Measurements from ENCODE around the gene ISCA2.
"Not testable (repeated sequence)": the region's sequence is repeated elsewhere in the genome, so short reads cannot be mapped to it uniquely, and the experiment has no call there.

ISCA2 gene

GRCh38 chr14:74493343-74494261, at the start of gene ISCA2:
ISCA2 (plus strand) TSS chr14:74493765; CDS start chr14:74493775, 10 bp downstream.
- Histone ChIP-seq H3K4me3 (replicated peaks; ENCODE audit: low read depth, low read length) (peak within 1 kb of the TSS; percentile 84), H3K27me3 (replicated peaks; ENCODE audit: control insufficient read depth, insufficient read depth, low read length) (no peaks in the 10 kb centered on the region), H3K36me3 (ENCODE audit: control insufficient read depth, insufficient read depth, low read length) (no peaks in the 10 kb centered on the region)
- TF ChIP-seq, protein P1, sequence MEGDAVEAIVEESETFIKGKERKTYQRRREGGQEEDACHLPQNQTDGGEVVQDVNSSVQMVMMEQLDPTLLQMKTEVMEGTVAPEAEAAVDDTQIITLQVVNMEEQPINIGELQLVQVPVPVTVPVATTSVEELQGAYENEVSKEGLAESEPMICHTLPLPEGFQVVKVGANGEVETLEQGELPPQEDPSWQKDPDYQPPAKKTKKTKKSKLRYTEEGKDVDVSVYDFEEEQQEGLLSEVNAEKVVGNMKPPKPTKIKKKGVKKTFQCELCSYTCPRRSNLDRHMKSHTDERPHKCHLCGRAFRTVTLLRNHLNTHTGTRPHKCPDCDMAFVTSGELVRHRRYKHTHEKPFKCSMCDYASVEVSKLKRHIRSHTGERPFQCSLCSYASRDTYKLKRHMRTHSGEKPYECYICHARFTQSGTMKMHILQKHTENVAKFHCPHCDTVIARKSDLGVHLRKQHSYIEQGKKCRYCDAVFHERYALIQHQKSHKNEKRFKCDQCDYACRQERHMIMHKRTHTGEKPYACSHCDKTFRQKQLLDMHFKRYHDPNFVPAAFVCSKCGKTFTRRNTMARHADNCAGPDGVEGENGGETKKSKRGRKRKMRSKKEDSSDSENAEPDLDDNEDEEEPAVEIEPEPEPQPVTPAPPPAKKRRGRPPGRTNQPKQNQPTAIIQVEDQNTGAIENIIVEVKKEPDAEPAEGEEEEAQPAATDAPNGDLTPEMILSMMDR (IDR thresholded peaks at IDR 0.05; ENCODE audit: insufficient read depth, low read length, poor library complexity, severe bottlenecking), result no peak
- DNase-seq (ENCODE audit: extremely low read depth, insufficient read length), result peak; percentile 99

- Histone ChIP-seq H3K4me3 (replicated peaks; ENCODE audit: low read depth, low read length) (no peak overlapping the region), H3K36me3 (ENCODE audit: control insufficient read depth, insufficient read depth, low read length) (no peaks in the 10 kb centered on the region), H3K27me3 (replicated peaks; ENCODE audit: control insufficient read depth, insufficient read depth, low read length) (no peaks in the 10 kb centered on the region; the same call in 1 of the 2 replicates)
- DNase-seq (ENCODE audit: extremely low read depth, insufficient read length), result no peak
- TF ChIP-seq, protein P1 (IDR thresholded peaks at IDR 0.05; ENCODE audit: insufficient read depth, low read length, poor library complexity, severe bottlenecking), result no peak
Observed at GRCh38 chr14:74444866-74445265, 48.7 kb upstream of the ISCA2 start.

DNA sequence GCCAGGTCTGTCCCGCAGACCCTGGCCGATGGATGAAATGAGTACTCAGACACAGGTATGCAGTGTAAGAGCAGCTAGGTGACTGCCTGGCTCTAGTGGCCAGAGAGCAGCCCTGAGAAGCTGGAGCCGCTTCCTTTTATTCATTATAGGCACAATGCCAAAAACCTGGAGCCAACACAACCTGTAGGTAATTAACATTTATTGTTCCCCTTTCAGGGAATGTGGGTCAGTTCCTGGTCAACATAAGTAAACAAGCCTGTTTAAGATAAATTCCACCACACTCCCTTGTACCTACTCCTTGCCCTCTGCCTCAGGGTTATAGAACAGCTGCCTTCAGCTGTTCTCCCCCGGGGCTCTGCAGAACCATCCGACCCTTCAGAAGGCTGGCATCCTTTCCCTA, 39.2 kb upstream of the ISCA2 start:
- not testable (repeated sequence) for H3K36me3 ChIP-seq (ENCODE audit: control insufficient read depth, insufficient read depth, low read length); H3K27me3 ChIP-seq (replicated peaks; ENCODE audit: control insufficient read depth, insufficient read depth, low read length); H3K4me3 ChIP-seq (replicated peaks; ENCODE audit: low read depth, low read length); DNase-seq (ENCODE audit: extremely low read depth, insufficient read length)

GRCh38 chr14:74456684-74457564, 36.6 kb upstream of the ISCA2 start:
- no peaks in the 10 kb centered on the region for H3K36me3 ChIP-seq (ENCODE audit: control insufficient read depth, insufficient read depth, low read length)
- DNase-seq (ENCODE audit: extremely low read depth, insufficient read length), result no peak
- H3K27me3 ChIP-seq (replicated peaks; ENCODE audit: control insufficient read depth, insufficient read depth, low read length), result no peaks in the 10 kb centered on the region; the same call in 1 of the 2 replicates
- no peak overlapping the region for H3K4me3 ChIP-seq (replicated peaks; ENCODE audit: low read depth, low read length)
- TF ChIP-seq, protein P1 (IDR thresholded peaks at IDR 0.05; ENCODE audit: insufficient read depth, low read length, poor library complexity, severe bottlenecking), result no peak

- TF ChIP-seq, protein P1 (IDR thresholded peaks at IDR 0.05; ENCODE audit: insufficient read depth, low read length, poor library complexity, severe bottlenecking), result no peak
- Histone ChIP-seq H3K4me3 (replicated peaks; ENCODE audit: low read depth, low read length) (no peak overlapping the region), H3K36me3 (ENCODE audit: control insufficient read depth, insufficient read depth, low read length) (no peaks in the 10 kb centered on the region), H3K27me3 (replicated peaks; ENCODE audit: control insufficient read depth, insufficient read depth, low read length) (no peaks in the 10 kb centered on the region; the same call in 1 of the 2 replicates)
- no peak for DNase-seq (ENCODE audit: extremely low read depth, insufficient read length)
Observed at GRCh38 chr14:74457565-74457895, 36.0 kb upstream of the ISCA2 start.
